HEK293 (cell line): ENCODE measurements around the gene RAET1E.

Source experiments
- CTCF ChIA-PET: fragments of 350-600 bp; formaldehyde crosslinking; extraction: SDS; loops from one replicate; lab custom pipeline; 2021; ENCODE audit warnings: antibody characterized with exemption; lab: Yijun Ruan, JAX
- POLR2A ChIA-PET: fragments of 300-600 bp; formaldehyde crosslinking; extraction: SDS; loops from one replicate; lab custom pipeline; 2020; ENCODE audit warnings: antibody characterized with exemption, inconsistent platforms; lab: Yijun Ruan, JAX
- H3K27ac ChIP-seq: fragments of 200-500 bp; sonication (Bioruptor generic); 2 replicates; pipeline ENCODE4 v1.5.1; 2014; ENCODE audit warnings: low read depth, low read length, control low read depth, inconsistent platforms; ENCODE audit errors: extremely low read depth
- H3K36me3 ChIP-seq, 2 experiments: fragments of 200-500 bp in 1 of 2; sonication (Bioruptor generic) in 1 of 2; 1 replicate in 1 of 2; 2 replicates in 1 of 2; pipeline ENCODE4 v1.5.1; 2014 to 2017; ENCODE audit warnings: inconsistent platforms in 2 of 2, low read length in 2 of 2; ENCODE audit not compliant: control insufficient read depth in 2 of 2, insufficient read depth in 1 of 2
- H3K4me1 ChIP-seq: fragments of 200-500 bp; sonication (Bioruptor generic); 2 replicates; pipeline ENCODE4 v1.5.1; 2014; ENCODE audit warnings: mild to moderate bottlenecking, low read length, inconsistent platforms; ENCODE audit not compliant: control insufficient read depth, insufficient read depth
- H3K4me3 ChIP-seq: 2 replicates; pipeline ENCODE4 v1.5.1; 2011; ENCODE audit warnings: low read depth, mild to moderate bottlenecking, control low read depth, low read length, moderate library complexity
- H3K9me3 ChIP-seq: fragments of 200-500 bp; sonication (Bioruptor generic); 2 replicates; pipeline ENCODE4 v1.5.1; 2014; ENCODE audit warnings: low read depth, low read length, inconsistent platforms; ENCODE audit not compliant: control insufficient read depth, insufficient read depth
- HOXA7 ChIP-seq: sonication (generic); formaldehyde crosslinking; IDR thresholded peaks from 2 replicates; pipeline ENCODE4 v1.8.1; 2022; ENCODE audit warnings: missing genetic modification reagents, borderline replicate concordance
- IKZF3 ChIP-seq: fragments of 450-650 bp; IDR thresholded peaks from 2 replicates; pipeline ENCODE4 v1.5.0; 2018; ENCODE audit warnings: missing biosample characterization, mild to moderate bottlenecking, missing genetic modification characterization, moderate library complexity
- MZF1 ChIP-seq: fragments of 450-650 bp; formaldehyde crosslinking; IDR thresholded peaks from 2 replicates; pipeline ENCODE4 v1.5.1; 2017; ENCODE audit warnings: missing biosample characterization, missing genetic modification characterization, borderline replicate concordance
- OSR2 ChIP-seq: fragments of 450-650 bp; formaldehyde crosslinking; IDR thresholded peaks from 2 replicates; pipeline ENCODE4 v1.5.1; 2016; ENCODE audit warnings: missing biosample characterization, missing genetic modification characterization
- PRDM1 ChIP-seq: fragments of 450-650 bp; formaldehyde crosslinking; IDR thresholded peaks from 2 replicates; pipeline ENCODE4; 2016; ENCODE audit warnings: missing biosample characterization, missing genetic modification characterization
- PRDM10 ChIP-seq: fragments of 450-650 bp; formaldehyde crosslinking; IDR thresholded peaks from 2 replicates; pipeline ENCODE4 v1.5.1; 2016; ENCODE audit warnings: missing biosample characterization, missing genetic modification characterization
- PRDM6 ChIP-seq: fragments of 450-650 bp; formaldehyde crosslinking; IDR thresholded peaks from 2 replicates; pipeline ENCODE4 v1.5.1; 2017; ENCODE audit warnings: missing biosample characterization, missing genetic modification characterization
- REPIN1 ChIP-seq: fragments of 450-650 bp; formaldehyde crosslinking; IDR thresholded peaks from 2 replicates; pipeline ENCODE4 v1.5.1; 2017; ENCODE audit warnings: missing biosample characterization, missing genetic modification characterization, low read depth
- WT1 ChIP-seq: fragments of 450-650 bp; formaldehyde crosslinking; IDR thresholded peaks from 2 replicates; pipeline ENCODE4 v1.5.1; 2016; ENCODE audit warnings: missing biosample characterization, missing genetic modification characterization
- ZBTB17 ChIP-seq: fragments of 450-650 bp; formaldehyde crosslinking; IDR thresholded peaks from 2 replicates; pipeline ENCODE4 v1.5.1; 2016; ENCODE audit warnings: missing biosample characterization, missing genetic modification characterization
- ZNF132 ChIP-seq: fragments of 450-650 bp; formaldehyde crosslinking; IDR thresholded peaks from 2 replicates; pipeline ENCODE4 v1.5.1; 2017; ENCODE audit warnings: missing biosample characterization, missing genetic modification characterization, borderline replicate concordance
- ZNF140 ChIP-seq: fragments of 450-650 bp; formaldehyde crosslinking; IDR thresholded peaks from 2 replicates; pipeline ENCODE4 v1.5.1; 2016; ENCODE audit warnings: missing biosample characterization, missing genetic modification characterization
- ZNF157 ChIP-seq: fragments of 450-650 bp; formaldehyde crosslinking; IDR thresholded peaks from 2 replicates; pipeline ENCODE4 v1.5.1; 2016; ENCODE audit warnings: missing biosample characterization, missing genetic modification characterization
- ZNF174 ChIP-seq: fragments of 450-650 bp; formaldehyde crosslinking; IDR thresholded peaks from 2 replicates; pipeline ENCODE4 v1.5.0; 2017; ENCODE audit warnings: missing biosample characterization, mild to moderate bottlenecking, missing genetic modification characterization
- ZNF23 ChIP-seq: fragments of 450-650 bp; formaldehyde crosslinking; IDR thresholded peaks from 2 replicates; pipeline ENCODE4 v1.5.1; 2016; ENCODE audit warnings: missing biosample characterization, missing genetic modification characterization, borderline replicate concordance
- ZNF239 ChIP-seq: fragments of 450-650 bp; formaldehyde crosslinking; IDR thresholded peaks from 2 replicates; pipeline ENCODE4 v1.5.1; 2016; ENCODE audit warnings: missing biosample characterization, missing genetic modification characterization
- ZNF26 ChIP-seq: fragments of 450-650 bp; formaldehyde crosslinking; IDR thresholded peaks from 2 replicates; pipeline ENCODE4 v1.5.1; 2016; ENCODE audit warnings: missing biosample characterization, missing genetic modification characterization
- ZNF274 ChIP-seq, 2 experiments: fragments of 200-500 bp in 1 of 2; fragments of 450-650 bp in 1 of 2; sonication (Bioruptor generic) in 1 of 2; formaldehyde crosslinking in 1 of 2; IDR thresholded peaks; 2 replicates each; pipeline versions ENCODE4 v1.5.1 to v1.6.1; 2014 to 2016; ENCODE audit warnings: borderline replicate concordance in 1 of 2, inconsistent platforms in 1 of 2, low read length in 1 of 2, missing biosample characterization in 1 of 2, missing genetic modification characterization in 1 of 2
- ZNF335 ChIP-seq: fragments of 450-650 bp; formaldehyde crosslinking; conservative IDR thresholded peaks from 2 replicates; pipeline ENCODE4 v1.5.1; 2016; ENCODE audit warnings: missing biosample characterization, missing genetic modification characterization
- ZNF423 ChIP-seq: fragments of 450-650 bp; formaldehyde crosslinking; IDR thresholded peaks from 2 replicates; pipeline ENCODE4 v1.5.1; 2016; ENCODE audit warnings: missing biosample characterization, missing genetic modification characterization
- ZNF426 ChIP-seq: fragments of 450-650 bp; formaldehyde crosslinking; IDR thresholded peaks from 2 replicates; pipeline ENCODE4 v1.5.1; 2017; ENCODE audit warnings: missing biosample characterization, missing genetic modification characterization, mild to moderate bottlenecking, inconsistent platforms, moderate library complexity
- ZNF514 ChIP-seq: fragments of 450-650 bp; formaldehyde crosslinking; IDR thresholded peaks from 2 replicates; pipeline ENCODE4 v1.5.1; 2016; ENCODE audit warnings: missing biosample characterization, missing genetic modification characterization
- ZNF521 ChIP-seq: fragments of 450-650 bp; formaldehyde crosslinking; IDR thresholded peaks from 2 replicates; pipeline ENCODE4 v1.5.1; 2017; ENCODE audit warnings: missing biosample characterization, mild to moderate bottlenecking, missing genetic modification characterization
- ZNF624 ChIP-seq: fragments of 450-650 bp; formaldehyde crosslinking; IDR thresholded peaks from 2 replicates; pipeline ENCODE4 v1.5.1; 2017; ENCODE audit warnings: missing biosample characterization, missing genetic modification characterization
- ZNF629 ChIP-seq: fragments of 450-650 bp; formaldehyde crosslinking; IDR thresholded peaks from 2 replicates; pipeline ENCODE4 v1.5.1; 2017; ENCODE audit warnings: missing biosample characterization, missing genetic modification characterization
- ZNF654 ChIP-seq: fragments of 450-650 bp; formaldehyde crosslinking; IDR thresholded peaks from 2 replicates; pipeline ENCODE4 v1.5.1; 2016; ENCODE audit warnings: low read depth, missing biosample characterization, missing genetic modification characterization
- ZNF664 ChIP-seq: fragments of 450-650 bp; formaldehyde crosslinking; IDR thresholded peaks from 2 replicates; pipeline ENCODE4 v1.5.1; 2016; ENCODE audit warnings: missing biosample characterization, missing genetic modification characterization
- ZNF707 ChIP-seq: fragments of 450-650 bp; formaldehyde crosslinking; IDR thresholded peaks from 2 replicates; pipeline ENCODE4 v1.5.1; 2016; ENCODE audit warnings: missing biosample characterization, missing genetic modification characterization
- ZSCAN16 ChIP-seq: fragments of 450-650 bp; formaldehyde crosslinking; IDR thresholded peaks from 2 replicates; pipeline ENCODE4 v1.5.1; 2016; ENCODE audit warnings: missing biosample characterization, missing genetic modification characterization

RAET1E gene

GRCh38 chr6:149857541-149857940 is 40.4 kb downstream of the RAET1E start (continued):
- TF ChIP-seq ZNF423 (no peak), ZNF426 (tag by site-specific recombination) (no peak), REPIN1 (tag by site-specific recombination) (no peak), ZNF274 (IDR thresholded peaks at IDR 0.05; ENCODE audit: low read length) (no peak), ZNF274 (tag by site-specific recombination; IDR thresholded peaks at IDR 0.05; ENCODE audit: borderline replicate concordance) (no peak), ZNF521 (tag by site-specific recombination) (no peak), ZNF23 (tag by site-specific recombination) (no peak), ZNF624 (no peak), ZNF239 (tag by site-specific recombination) (no peak), ZNF26 (no peak)

- ChIA-PET POLR2A (interaction anchor here (0.5 to 1.4 kb wide), 3 partner anchors 9 to 139 kb away, joined by 3 to 6 read pairs (median 3); partner anchors contain the start of gene LATS1), CTCF (interaction anchor here (0.7 to 3.5 kb wide), 9 partner anchors 9 to 424 kb away, joined by 3 to 17 read pairs (median 5); no protein-coding TSS in a partner anchor)
- no peak overlapping the region; the same call in 1 of the 2 replicates for H3K27ac ChIP-seq
- H3K36me3 ChIP-seq, result peaks cover 0 to 7% of the 10 kb centered on the region in 2 experiments; a peak in 2 of 3 replicates
- no peak overlapping the region for H3K4me3 ChIP-seq
- H3K9me3 ChIP-seq, result no peaks in the 10 kb centered on the region
- H3K4me1 ChIP-seq, result peaks cover 55% of the 10 kb centered on the region
- TF ChIP-seq ZNF132 (no peak), ZNF521 (tag by site-specific recombination) (no peak), IKZF3 (tag by site-specific recombination) (no peak), PRDM6 (tag by site-specific recombination) (peak; percentile 82), ZNF654 (no peak), ZNF629 (tag by site-specific recombination) (peak; percentile 9; the same call in 1 of the 2 replicates), ZNF274 (IDR thresholded peaks at IDR 0.05; ENCODE audit: low read length) (no peak), ZNF274 (tag by site-specific recombination; IDR thresholded peaks at IDR 0.05; ENCODE audit: borderline replicate concordance) (no peak), ZNF514 (tag by site-specific recombination) (no peak), PRDM1 (tag by site-specific recombination) (no peak), ZNF335 (no peak), ZNF707 (tag by site-specific recombination) (no peak), HOXA7 (CRISPR knock-in tag) (no peak), WT1 (peak; percentile 62), OSR2 (tag by site-specific recombination) (peak; percentile 71; the same call in 1 of the 2 replicates), PRDM10 (tag by site-specific recombination) (peak; percentile 84), ZBTB17 (peak; percentile 22; the same call in 1 of the 2 replicates), MZF1 (tag by site-specific recombination) (no peak), ZNF140 (no peak), ZNF174 (tag by site-specific recombination) (no peak), ZNF664 (tag by site-specific recombination) (no peak), ZNF157 (tag by site-specific recombination) (no peak), ZSCAN16 (peak; percentile 99)
Observed at GRCh38 chr6:149856256-149856994, 41.5 kb downstream of the RAET1E start.
